ENCODE results near the gene KASH5. TPM values are rescaled to one million over a fixed set of nuclear protein-coding genes. Genes with fewer than 3 reads are reported as not detected.

The KASH5 gene
- total RNA-seq, 1 experiment from 2014 or later: not detected

- H3K9me3 ChIP-seq (ENCODE audit: control insufficient read depth, low read depth, low read length): no peaks in the 10 kb centered on the region
- no peak overlapping the region for H3K27ac ChIP-seq (ENCODE audit: insufficient read length, low read depth, low read length)
- no peak overlapping the region for H3T11ph ChIP-seq (ENCODE audit: low read length)
- Mint-ChIP-seq H3K9me3 (no peaks in the 10 kb centered on the region), H3K36me3 (ENCODE audit: insufficient read depth in 1 of 3, low read depth in 3 of 3) (peaks cover 81 to 99% (median 96%) of the 10 kb centered on the region in 3 experiments), H3K27me3 (ENCODE audit: low read depth) (no peaks in the 10 kb centered on the region), H3K4me1 (peaks cover 3 to 4% of the 10 kb centered on the region in 2 experiments; a peak in 2 of 4 replicates), H3K27ac (no peak overlapping the region), H3K4me3 (no peak overlapping the region)
- no peak overlapping the region for H3K18ac ChIP-seq (ENCODE audit: insufficient read length, low read depth, low read length)
- H2AFZ ChIP-seq (ENCODE audit: low read length): no peak overlapping the region
- H2BK5ac ChIP-seq (ENCODE audit: insufficient read length, low read length): no peak overlapping the region
- no peak overlapping the region for H3K4me2 ChIP-seq (ENCODE audit: insufficient read depth, insufficient read length, low read length)
- no CpG with 5 or more reads among the region's 15 CpGs for WGBS (ENCODE audit: extremely low coverage, insufficient read length, low lambda C conversion rate)
- H2AK5ac ChIP-seq (ENCODE audit: insufficient read length, low read length): no peak overlapping the region
- H4K5ac ChIP-seq (ENCODE audit: insufficient read length, low read depth, low read length): no peak overlapping the region
- no peaks in the 10 kb centered on the region for H3K23me2 ChIP-seq (ENCODE audit: insufficient read length, low read depth, low read length, poor library complexity, severe bottlenecking)
- H3K4ac ChIP-seq (ENCODE audit: low read depth, low read length): no peak overlapping the region
- H2BK120ac ChIP-seq (ENCODE audit: low read depth, low read length, poor library complexity, severe bottlenecking): no peak overlapping the region
- no peak overlapping the region for H4K91ac ChIP-seq (ENCODE audit: insufficient read length, low read depth, low read length)
- no peak overlapping the region for H3K14ac ChIP-seq (ENCODE audit: insufficient read depth, low read length)
- H4K20me1 ChIP-seq (ENCODE audit: control insufficient read depth, insufficient read depth, insufficient read length): no peaks in the 10 kb centered on the region
- H3K27me3 ChIP-seq (ENCODE audit: insufficient read depth, low read length): no peaks in the 10 kb centered on the region
- H3K23ac ChIP-seq (ENCODE audit: insufficient read length, low read depth, low read length): no peak overlapping the region
- DNase-seq: no peak
- H3K79me2 ChIP-seq (ENCODE audit: insufficient read depth, low read length): no peaks in the 10 kb centered on the region
- no peak overlapping the region for H2BK20ac ChIP-seq (ENCODE audit: low read depth, low read length, poor library complexity, severe bottlenecking)
- H2BK15ac ChIP-seq (ENCODE audit: low read depth, low read length): no peak overlapping the region
- no peak for TF ChIP-seq CTCF (conservative IDR thresholded peaks at IDR 0.05)
- H3K79me1 ChIP-seq (ENCODE audit: insufficient read depth, low read depth, low read length, poor library complexity, severe bottlenecking): no peaks in the 10 kb centered on the region
- no peak overlapping the region for H3K56ac ChIP-seq (ENCODE audit: insufficient read length, low read depth, low read length)
- H3K4me1 ChIP-seq (ENCODE audit: insufficient read depth, low read length): no peaks in the 10 kb centered on the region
- H3K9ac ChIP-seq (ENCODE audit: extremely low read depth, insufficient read length, low read length): no peak overlapping the region
- H4K8ac ChIP-seq (replicated peaks; ENCODE audit: insufficient read length, low read depth, low read length): no peak overlapping the region
- no peak overlapping the region for H2BK12ac ChIP-seq (ENCODE audit: insufficient read length, low read depth, low read length)
These were observed 40.9 kb upstream of the KASH5 start for GRCh38 chr19:49347191-49347590.
